Aorta (tissue), 5 donors: ENCODE results near the gene SYNE1. TPM values are rescaled to one million over a fixed set of nuclear protein-coding genes. Genes with fewer than 3 reads are reported as not detected.
"Not testable (repeated sequence)": the region's sequence is repeated elsewhere in the genome, so short reads cannot be mapped to it uniquely, and the experiment has no call there.

Experiments
- ATAC-seq: fragments of 200-7000 bp; cut with Tn5 transposase; one replicate; pipeline ENCODE4 v1.9.1; 2022; ENCODE audit warnings: moderate library complexity; ENCODE audit not compliant: low FRiP score
- DNase-seq, 2 donors: peaks; one replicate each; pipeline ENCODE4 v3.0.0-alpha.2; 2020
- H3K27ac ChIP-seq, 2 donors: one replicate each; pipeline ENCODE4 v1.5.1; 2013; ENCODE audit warnings: low read length in 2 of 2, mild to moderate bottlenecking in 2 of 2, moderate library complexity in 2 of 2, control low read depth in 1 of 2, inconsistent platforms in 1 of 2, low read depth in 1 of 2
- H3K27me3 ChIP-seq, 2 donors: one replicate each; pipeline ENCODE4 v1.6.1; 2013; ENCODE audit warnings: control low read depth in 1 of 2, low read length in 1 of 2, mild to moderate bottlenecking in 1 of 2, moderate library complexity in 1 of 2; ENCODE audit not compliant: insufficient read depth in 2 of 2, control insufficient read depth in 1 of 2
- H3K36me3 ChIP-seq, 2 donors: one replicate each; pipeline ENCODE4 v1.6.1; 2013; ENCODE audit warnings: control low read depth in 1 of 2, low read length in 1 of 2, mild to moderate bottlenecking in 1 of 2; ENCODE audit not compliant: insufficient read depth in 2 of 2, control insufficient read depth in 1 of 2
- H3K4me1 ChIP-seq, 2 donors: one replicate each; pipeline ENCODE4 v1.6.1; 2013; ENCODE audit warnings: low read length in 2 of 2, control low read depth in 1 of 2, mild to moderate bottlenecking in 1 of 2, moderate library complexity in 1 of 2; ENCODE audit not compliant: insufficient read depth in 2 of 2, control insufficient read depth in 1 of 2
- H3K4me3 ChIP-seq, 2 donors: one replicate each; pipeline ENCODE4 v1.5.1; 2013; ENCODE audit warnings: low read length in 2 of 2, control low read depth in 1 of 2, mild to moderate bottlenecking in 1 of 2
- H3K9me3 ChIP-seq: one replicate; pipeline ENCODE4 v1.6.1; 2013; ENCODE audit warnings: mild to moderate bottlenecking, low read length; ENCODE audit not compliant: control insufficient read depth
- WGBS, 2 donors: extraction: QIAGEN DNeasy Blood & Tissue Kit; methylation state at CpG; one replicate each; pipeline ENCODE4 v1.1.7; 2013; 5-methylcytosine and 5-hydroxymethylcytosine counted together
- intact Hi-C, 2 donors: fragments of 100-400 bp; cut with DNase I; formaldehyde crosslinking; loops; one replicate each; pipeline versions ENCODE4 v1.14.2 to v1.15.0; 2022
- polyA plus RNA-seq, 2 donors: library from polyadenylated mRNA; stranded (reverse); fragments of 200-250 nt; gene quantifications; one replicate each; pipeline ENCODE4 v1.2.3, GENCODE V29; 2013
- total RNA-seq, 2 donors: library from RNA; stranded (reverse); fragmentation: NEBNext Ultra II Directional; extraction: Animal tissue kit (Norgen Biotek cat#: 25700); gene quantifications; one replicate each; pipeline ENCODE4 v1.2.1, GENCODE V29; 2021
- donor health status: healthy with polysubstance abuse.
- donor health status: Bipolar disorder and iron deficiency.
- donor health status: DM: no; HTN: no; CAD: no.
- donor health status: DM: no; HTN: no; CAD: no.
- donor health status: DM: yes; HTN: yes; CAD: no.

SYNE1 gene
- total and polyA plus RNA-seq, 4 donors = 54.3 to 356 (median 221) TPM

DNA sequence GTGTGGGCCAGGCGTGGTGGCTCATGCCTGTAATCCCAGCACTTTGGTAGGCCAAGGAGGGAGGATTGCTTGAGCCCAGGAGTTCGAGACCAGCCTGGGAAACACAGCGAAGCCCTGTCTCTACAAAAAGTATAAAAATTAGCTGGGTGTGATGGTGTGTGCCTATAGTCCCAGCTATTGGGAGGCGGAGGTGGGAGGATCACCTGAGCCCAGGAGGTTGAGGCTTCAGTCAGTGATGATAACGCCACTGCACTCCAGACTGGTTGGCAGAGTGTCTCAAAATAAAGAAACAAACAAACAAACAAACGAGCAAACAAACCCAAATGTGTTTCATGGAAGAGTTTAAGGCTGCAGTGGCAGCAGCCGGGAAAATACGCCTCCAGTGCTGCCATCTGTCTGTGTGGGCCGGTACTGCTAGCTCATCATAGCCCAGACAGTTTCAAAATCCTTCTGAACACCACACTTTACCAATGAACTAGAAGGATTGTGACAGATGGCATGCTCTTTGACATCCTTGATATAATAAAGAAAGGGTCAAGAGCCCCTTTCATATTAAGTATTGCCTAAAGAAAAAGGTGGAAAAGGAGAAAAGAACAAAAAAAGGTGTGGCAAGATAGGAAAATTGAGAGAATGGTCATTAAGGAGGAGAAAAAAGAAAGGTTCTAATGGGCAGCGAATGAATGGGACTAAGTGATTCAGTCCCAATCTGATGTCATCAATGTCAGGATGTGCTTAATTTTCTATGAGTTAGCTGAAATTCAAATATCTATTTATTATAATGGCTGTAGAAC, 298.6 kb downstream of the SYNE1 start:
- WGBS, 2 donors = 52 to 56% methylated on average over 10 of the region's 10 CpGs
- H3K36me3 ChIP-seq = peaks cover 7 to 12% of the 10 kb centered on the region in 2 donors

DNA sequence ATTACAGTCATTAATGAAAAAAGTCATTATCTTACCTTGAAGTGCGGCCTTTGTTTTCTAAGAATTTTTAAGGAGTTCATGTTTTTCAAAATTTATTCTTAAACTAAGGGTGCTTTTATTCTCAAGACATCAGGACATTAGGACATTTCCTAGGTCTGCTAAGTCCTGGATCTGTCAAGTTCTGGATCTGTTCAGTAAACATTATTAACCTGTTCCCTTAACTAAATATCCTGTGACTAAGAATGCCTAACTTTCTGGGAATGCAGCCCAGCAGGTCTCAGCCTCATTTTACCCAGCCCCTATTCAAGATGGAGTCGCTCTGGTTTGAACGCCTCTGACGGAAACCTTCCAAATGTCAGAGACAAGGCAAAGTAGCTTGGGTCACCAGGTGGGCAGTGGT, 302.6 kb downstream of the SYNE1 start:
- intact Hi-C loops = no loop called here
- Histone ChIP-seq H3K4me1 (peaks cover 0 to 3% of the 10 kb centered on the region in 2 donors), H3K4me3 (no peak overlapping the region), H3K36me3 (peaks cover 4 to 18% of the 10 kb centered on the region in 2 donors), H3K27ac (no peak overlapping the region), H3K27me3 (no peaks in the 10 kb centered on the region), H3K9me3 (no peaks in the 10 kb centered on the region)
- ATAC-seq = no peak
- 94 to 95% methylated on average over 4 of the region's 4 CpGs for WGBS, 2 donors
- no peak for DNase-seq

More for the DNA sequence above, 298.6 kb downstream of the SYNE1 start:
- H3K4me1 ChIP-seq = no peaks in the 10 kb centered on the region
- H3K9me3 ChIP-seq = no peaks in the 10 kb centered on the region
- H3K27ac ChIP-seq = no peak overlapping the region
- H3K4me3 ChIP-seq = no peak overlapping the region
- intact Hi-C loops = no loop called here
- DNase-seq = peak; percentile 61 to 82
- peak; percentile 74 for ATAC-seq
- no peaks in the 10 kb centered on the region for H3K27me3 ChIP-seq

DNA sequence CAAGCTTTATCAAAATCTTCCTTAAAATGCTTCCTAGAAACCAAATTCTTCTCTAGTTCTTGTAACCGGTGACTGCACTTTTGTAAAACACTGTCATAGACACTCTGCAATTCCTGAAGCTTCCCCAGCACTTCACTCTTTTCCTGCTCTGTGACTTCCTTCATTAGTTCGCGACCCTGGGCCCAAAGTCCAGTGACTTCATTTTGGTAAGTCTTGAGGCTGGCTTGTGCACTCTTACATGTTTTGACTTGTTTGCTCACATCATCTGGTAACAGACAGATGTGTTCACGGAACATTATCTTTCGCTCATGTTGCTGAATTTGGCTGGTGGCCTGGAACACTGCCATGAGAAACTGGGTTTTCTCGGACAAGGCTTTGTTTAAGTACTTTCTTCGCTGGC, 306.2 kb downstream of the SYNE1 start:
- ATAC-seq = no peak
- Histone ChIP-seq H3K9me3 (no peaks in the 10 kb centered on the region), H3K4me3 (no peak overlapping the region), H3K4me1 (peaks cover 0 to 3% of the 10 kb centered on the region in 2 donors), H3K36me3 (peaks cover 6 to 14% of the 10 kb centered on the region in 2 donors), H3K27me3 (no peaks in the 10 kb centered on the region), H3K27ac (no peak overlapping the region)
- no peak for DNase-seq
- WGBS, 2 donors = 55 to 61% methylated on average over 7 of the region's 7 CpGs
- intact Hi-C loops = no loop called here

DNA sequence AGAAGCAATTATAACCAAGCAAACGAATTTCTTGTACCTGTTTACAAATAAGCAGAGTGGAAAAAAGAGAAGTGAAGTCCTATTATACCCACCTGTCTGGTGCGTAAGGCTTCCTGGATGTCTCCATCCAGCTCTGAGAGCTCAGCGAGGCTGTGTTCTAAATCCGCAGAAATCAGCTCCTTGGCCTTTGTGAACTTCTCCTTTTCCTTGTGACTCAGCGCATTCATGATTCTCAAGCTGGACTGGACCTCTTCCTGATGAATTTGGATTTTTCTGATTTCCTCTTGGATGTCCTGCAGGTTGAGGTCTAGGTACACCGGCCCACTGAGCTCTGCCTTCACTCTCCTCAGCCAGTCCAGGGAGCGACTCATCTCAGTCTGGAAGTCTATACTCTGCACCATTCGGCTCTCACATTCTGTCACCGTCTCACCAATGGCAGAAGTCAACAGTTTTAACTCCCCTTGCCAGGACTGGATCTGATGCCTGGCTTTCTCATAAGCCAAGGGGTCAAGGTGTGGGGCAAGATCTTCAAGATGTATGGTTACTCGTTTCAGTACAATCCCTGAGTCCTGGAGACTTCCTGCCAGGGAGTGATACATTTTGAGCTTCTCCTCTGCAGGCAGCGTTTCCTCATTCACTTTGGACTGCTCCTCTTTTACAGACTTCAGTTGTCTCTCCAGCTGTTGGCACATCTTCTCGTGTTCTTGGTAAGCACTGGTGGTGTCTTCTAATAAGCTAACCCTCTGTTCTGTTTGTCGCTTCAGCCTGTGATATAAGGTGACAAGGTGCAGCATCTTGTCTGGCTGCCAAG, 307.3 kb downstream of the SYNE1 start:
- no peaks in the 10 kb centered on the region for H3K27me3 ChIP-seq
- DNase-seq (no peak), ATAC-seq (no peak)
- H3K36me3 ChIP-seq = peaks cover 4 to 15% of the 10 kb centered on the region in 2 donors
- 88 to 92% methylated on average over 13 of the region's 13 CpGs for WGBS, 2 donors
- H3K4me3 ChIP-seq = no peak overlapping the region
- intact Hi-C loops = no loop called here
- H3K27ac ChIP-seq = peak overlapping the region in 1 of 2 donors; percentile 25
- H3K4me1 ChIP-seq = peaks cover 0 to 3% of the 10 kb centered on the region in 2 donors
- H3K9me3 ChIP-seq = no peaks in the 10 kb centered on the region

DNA sequence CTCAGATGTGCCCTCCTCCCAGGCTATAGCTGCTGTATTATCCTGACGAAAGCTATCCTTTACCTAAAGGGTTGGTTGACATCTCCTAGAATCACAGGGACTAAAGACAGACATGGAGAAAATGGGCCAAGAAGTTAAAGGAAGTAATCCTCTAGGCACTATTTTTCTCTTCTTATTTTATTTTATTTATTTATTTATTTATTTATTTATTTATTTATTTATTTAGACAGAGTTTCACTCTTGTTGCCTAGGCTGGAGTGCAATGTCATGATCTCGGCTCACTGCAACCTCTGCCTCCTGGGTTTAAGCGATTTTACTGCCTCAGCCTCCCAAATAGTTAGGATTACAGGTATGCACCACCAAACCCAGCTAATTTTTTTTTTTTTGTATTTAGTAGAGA, 309.0 kb downstream of the SYNE1 start:
- H3K9me3 ChIP-seq, H3K27ac ChIP-seq, intact Hi-C loops, H3K4me1 ChIP-seq, ATAC-seq, DNase-seq, H3K4me3 ChIP-seq, H3K27me3 ChIP-seq: not testable (repeated sequence)
- peaks cover 6 to 15% of the 10 kb centered on the region in 2 donors for H3K36me3 ChIP-seq
- 94 to 97% methylated on average over 3 of the region's 3 CpGs for WGBS, 2 donors

DNA sequence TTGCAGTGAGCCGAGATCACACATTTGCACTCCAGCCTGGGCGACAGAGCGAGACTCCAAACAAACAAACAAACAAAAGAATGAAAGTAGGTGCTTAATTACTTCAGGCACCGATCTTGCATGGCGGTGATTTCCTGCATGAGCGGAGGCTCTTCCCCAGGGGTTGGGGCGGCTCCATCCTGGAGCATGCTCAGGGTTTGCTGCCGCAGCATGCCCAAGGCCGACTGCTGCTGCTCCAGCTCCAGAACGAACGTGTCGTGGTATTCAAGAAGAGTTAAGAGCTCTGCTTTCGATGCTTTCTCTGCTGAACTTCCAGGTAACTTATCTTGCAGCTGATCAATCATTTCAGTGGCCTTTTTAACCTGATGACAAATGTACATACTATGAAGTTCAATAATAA, 313.8 kb downstream of the SYNE1 start:
- H3K4me3 ChIP-seq = no peak overlapping the region
- intact Hi-C loops = no loop called here
- H3K27ac ChIP-seq = no peak overlapping the region
- DNase-seq (no peak), ATAC-seq (no peak)
- no peaks in the 10 kb centered on the region for H3K4me1 ChIP-seq
- 90 to 92% methylated on average over 13 of the region's 13 CpGs for WGBS, 2 donors
- H3K36me3 ChIP-seq = peaks cover 9 to 10% of the 10 kb centered on the region in 2 donors
- H3K9me3 ChIP-seq = no peaks in the 10 kb centered on the region
- no peaks in the 10 kb centered on the region for H3K27me3 ChIP-seq

DNA sequence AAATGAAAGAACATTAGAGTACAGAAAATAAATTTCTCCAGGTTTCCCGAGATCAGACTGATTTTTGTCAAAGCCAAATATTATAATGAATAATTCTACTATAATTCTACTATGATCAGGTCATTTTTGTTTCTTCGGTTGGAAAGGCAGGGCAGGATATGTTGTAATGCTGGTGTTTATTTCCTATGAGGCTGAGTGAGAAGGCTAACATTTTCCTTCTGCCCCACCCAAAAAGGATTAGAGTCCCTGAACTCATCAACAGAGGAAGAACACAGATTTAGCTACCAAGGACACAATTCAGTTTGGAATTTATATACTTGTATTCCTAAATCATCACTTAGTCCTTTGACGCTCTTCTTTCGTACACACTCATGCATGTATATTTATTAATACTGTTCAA, 318.9 kb downstream of the SYNE1 start:
- peaks cover 7 to 8% of the 10 kb centered on the region in 2 donors for H3K36me3 ChIP-seq

DNA sequence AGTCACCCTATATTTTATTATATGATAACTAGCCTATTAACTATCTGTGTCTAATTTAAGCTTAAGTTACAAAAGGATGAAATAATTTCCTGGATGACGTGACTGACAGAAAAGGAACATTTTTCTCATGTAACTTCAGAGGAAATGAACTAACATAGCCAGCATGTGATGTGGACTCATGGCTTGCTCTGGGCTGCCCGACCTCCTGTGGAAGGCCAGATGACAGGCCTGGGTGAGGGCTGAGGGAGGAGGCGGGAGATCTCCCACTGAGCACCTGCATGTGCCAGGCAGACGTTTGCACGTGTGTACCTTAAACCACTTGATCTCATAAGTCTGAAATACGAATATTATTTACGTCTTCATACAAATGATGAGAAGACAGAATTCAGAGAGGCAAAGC, 321.1 kb downstream of the SYNE1 start:
- Histone ChIP-seq H3K27ac (peak overlapping the region in 1 of 2 donors; percentile 13), H3K27me3 (no peaks in the 10 kb centered on the region), H3K4me3 (no peak overlapping the region), H3K36me3 (peaks cover 6% of the 10 kb centered on the region in 2 donors), H3K4me1 (no peaks in the 10 kb centered on the region), H3K9me3 (no peaks in the 10 kb centered on the region)
- 25 to 28% methylated on average over 7 of the region's 7 CpGs for WGBS, 2 donors
- peak in 1 of 2 donors; percentile 81 for DNase-seq
- intact Hi-C loops = no loop called here
- peak; percentile 77 for ATAC-seq

More for the DNA sequence above, 318.9 kb downstream of the SYNE1 start:
- Histone ChIP-seq H3K9me3 (no peaks in the 10 kb centered on the region), H3K4me3 (no peak overlapping the region), H3K4me1 (no peaks in the 10 kb centered on the region), H3K27me3 (no peaks in the 10 kb centered on the region), H3K27ac (no peak overlapping the region)
- intact Hi-C loops = loop anchor here in 1 of 2 donors (1.0 kb wide), 1 partner anchor 27 kb away; no protein-coding TSS in a partner anchor
- 83 to 85% methylated on average over 4 of the region's 4 CpGs for WGBS, 2 donors
- ATAC-seq (no peak), DNase-seq (no peak)
